Muscle of back (tissue), 11 donors: ENCODE measurements around the gene FAAH2. TPM values are rescaled to one million over a fixed set of nuclear protein-coding genes. Genes with fewer than 3 reads are reported as not detected.
"Not testable (repeated sequence)": the region's sequence is repeated elsewhere in the genome, so short reads cannot be mapped to it uniquely, and the experiment has no call there.

ENCODE experiments used
- DNase-seq, 3 donors: peaks; one replicate each; pipeline versions ENCODE4 v3.0.0 to v3.0.0-alpha.2; 2013
- polyA plus RNA-seq, 10 donors: library from polyadenylated mRNA; unstranded; fragments of 120-200 nt; gene quantifications; one replicate each; pipeline ENCODE4 v1.2.1, GENCODE V29; 2013; ENCODE audit not compliant: insufficient read length in 10 of 10

The FAAH2 gene
- polyA plus RNA-seq, 10 donors: 0.40 to 2.0 (median 0.75) TPM

DNA sequence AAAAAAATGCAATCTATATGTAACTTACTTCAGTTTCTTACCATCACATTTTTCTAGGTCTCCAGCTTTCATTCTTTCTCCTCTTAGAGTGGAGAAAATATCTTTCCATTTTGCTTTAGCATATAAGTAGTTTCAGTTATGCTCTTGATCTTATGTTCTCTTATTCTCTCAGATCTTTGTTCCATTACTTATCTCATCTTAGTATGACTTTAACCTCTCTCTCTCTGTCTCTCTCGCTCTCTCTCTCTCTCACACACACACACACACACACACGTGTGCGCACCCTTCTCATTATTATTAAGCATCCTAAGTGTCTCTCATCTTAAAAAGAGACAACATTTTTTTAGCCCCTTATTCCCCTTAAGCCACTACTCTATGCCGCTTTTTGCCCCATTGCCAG lies 92.8 kb downstream of the FAAH2 start:
- no peak for DNase-seq

DNA sequence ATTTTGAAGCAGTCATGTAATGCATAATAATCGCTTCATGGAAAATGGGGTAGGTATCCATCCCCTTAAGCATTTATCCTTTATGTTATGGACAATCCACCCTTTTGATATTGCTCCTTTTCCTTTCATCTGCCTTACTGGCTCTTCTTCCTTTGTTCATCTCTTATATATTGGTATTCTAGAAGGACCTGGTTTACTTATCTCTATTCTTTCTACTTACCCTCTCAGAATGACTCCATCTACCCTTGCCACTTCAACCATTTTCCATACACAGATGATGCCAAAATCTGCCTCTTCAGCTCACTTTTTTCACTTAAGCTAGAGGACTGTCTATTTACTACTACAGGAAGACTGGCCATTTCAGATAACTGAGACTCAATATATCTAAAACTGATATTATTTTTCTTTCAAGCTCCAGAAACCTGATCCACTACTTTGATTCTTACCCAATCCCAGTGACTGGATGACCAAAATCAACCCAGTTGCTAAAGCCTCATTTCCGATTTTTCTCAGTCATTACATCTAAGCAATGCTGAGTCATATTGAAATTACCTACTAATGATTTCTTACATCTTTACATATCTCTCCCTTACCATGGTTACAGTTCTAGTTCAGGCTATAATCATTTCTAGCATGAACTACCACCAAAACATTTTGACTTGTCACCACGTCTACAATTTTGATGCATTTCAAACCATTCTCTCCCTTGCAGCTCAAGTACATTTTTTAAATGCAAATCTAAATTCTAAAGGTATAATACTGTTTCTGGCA lies 93.7 kb downstream of the FAAH2 start:
- no peak for DNase-seq

DNA sequence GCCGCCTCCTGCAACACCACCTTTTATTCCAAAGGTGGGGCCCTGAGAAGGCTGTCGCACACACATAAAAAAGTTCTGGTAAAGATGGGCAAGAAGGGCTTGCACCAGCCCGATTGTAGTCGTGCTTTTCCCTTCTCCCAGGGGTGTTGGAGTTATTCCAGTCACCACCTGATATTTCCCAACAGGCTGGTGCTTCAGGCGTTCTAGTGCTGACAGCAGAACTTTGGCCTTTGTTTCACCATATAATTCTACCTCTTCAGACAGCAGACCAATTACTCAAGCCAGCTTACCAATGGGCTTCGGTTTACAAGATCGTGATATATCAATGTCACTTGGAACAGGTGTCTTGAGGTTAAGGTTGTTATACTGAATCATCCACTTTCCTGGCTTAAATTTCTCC lies 107.7 kb downstream of the FAAH2 start:
- not testable (repeated sequence) for DNase-seq

DNA sequence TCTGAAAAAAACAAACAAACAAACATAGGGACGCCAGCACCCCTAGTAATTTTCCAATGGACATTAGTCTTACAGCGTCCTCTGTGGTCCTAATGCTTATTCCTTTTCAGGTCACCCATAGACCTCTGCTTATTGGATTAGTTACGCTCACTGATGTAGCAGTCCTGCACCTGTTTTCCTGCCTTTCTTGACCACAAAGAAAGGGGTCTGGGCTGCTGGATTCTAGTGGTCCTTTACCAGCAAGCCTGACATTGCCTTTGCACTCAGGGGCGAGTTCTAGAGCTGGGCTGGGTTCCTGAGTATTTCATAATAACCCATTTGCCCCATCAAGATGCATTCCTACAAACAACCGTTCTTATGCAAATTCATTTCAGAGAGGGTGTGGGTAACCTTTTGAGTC lies 116.7 kb downstream of the FAAH2 start:
- DNase-seq: not testable (repeated sequence)

DNA sequence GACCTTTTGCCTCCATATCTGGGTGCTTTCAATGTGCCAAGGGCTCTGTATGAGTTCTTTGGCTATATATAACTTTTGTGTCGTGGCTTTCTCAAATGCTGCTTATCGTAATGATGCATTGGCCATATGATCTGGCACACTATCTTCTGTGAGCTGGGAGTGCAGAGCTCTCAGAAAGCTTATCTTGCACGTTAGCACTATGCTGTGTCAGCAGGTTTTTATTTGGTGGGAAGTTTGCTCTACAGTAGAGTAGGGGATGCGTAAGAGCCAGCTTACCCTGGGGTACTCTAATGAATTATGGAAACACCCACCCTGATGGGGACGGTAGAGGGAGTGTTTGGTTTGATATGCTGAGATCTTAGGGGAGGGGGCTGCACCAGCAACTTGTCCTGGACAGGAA lies 119.6 kb downstream of the FAAH2 start:
- DNase-seq: no peak

DNA sequence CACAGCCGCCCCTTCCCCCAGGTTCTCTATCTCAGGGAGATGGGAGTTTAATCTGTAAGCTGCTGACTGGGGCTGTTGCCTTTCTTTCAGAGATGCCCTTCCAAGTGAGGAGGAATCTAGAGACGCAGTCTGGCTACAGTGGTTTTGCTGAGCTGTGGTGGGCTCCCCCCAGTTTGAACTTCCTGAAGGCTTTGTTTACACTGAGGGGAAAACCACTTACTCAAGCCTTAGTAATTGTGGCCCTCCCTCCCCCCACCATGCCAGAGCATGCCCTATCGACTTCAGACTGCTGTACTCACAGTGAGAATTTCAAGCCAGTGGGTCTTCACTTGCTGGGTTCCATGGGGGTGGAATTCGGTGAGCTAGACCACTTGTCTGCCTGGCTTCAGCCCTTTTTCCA lies 131.3 kb downstream of the FAAH2 start:
- DNase-seq: no peak

DNA sequence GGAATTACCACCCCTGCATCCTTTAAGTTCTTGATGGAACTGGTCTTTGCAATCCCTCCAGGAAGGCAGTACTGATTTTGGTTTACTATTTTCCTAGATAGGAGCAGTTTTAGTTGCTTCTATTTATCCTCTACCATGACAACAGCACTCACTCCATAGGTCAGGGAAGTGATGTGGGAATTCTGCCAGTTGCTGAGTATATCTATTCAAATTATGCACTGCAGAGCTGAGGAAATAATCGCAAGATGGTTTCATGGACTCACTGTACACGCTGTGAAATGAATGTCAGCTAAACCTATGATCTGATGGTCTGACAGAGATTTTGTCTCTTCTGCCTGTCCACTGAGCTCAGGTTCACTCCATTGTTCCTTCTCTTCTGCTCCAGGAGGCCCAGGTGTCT lies 135.8 kb downstream of the FAAH2 start:
- peak in 2 of 3 donors; percentile 6 to 10 for DNase-seq

DNA sequence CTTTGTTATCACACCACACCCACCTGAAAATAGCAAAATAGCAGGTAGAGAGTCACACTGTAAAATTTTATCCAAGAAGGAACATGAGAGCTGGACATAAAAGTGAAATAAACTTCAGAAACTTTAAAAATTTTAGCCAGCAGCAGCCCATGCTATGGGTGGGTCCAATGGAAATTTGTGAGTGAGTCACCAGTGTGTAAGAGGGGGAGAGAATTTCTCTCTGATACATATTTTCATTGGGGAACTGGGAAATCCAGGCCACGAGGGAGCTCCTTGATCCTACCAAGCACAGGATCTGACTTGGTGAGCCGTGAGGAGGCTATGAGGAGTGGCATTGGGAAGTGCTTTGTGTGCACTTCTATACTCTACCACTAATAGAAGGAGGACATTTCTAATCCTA lies 136.3 kb downstream of the FAAH2 start:
- no peak for DNase-seq

DNA sequence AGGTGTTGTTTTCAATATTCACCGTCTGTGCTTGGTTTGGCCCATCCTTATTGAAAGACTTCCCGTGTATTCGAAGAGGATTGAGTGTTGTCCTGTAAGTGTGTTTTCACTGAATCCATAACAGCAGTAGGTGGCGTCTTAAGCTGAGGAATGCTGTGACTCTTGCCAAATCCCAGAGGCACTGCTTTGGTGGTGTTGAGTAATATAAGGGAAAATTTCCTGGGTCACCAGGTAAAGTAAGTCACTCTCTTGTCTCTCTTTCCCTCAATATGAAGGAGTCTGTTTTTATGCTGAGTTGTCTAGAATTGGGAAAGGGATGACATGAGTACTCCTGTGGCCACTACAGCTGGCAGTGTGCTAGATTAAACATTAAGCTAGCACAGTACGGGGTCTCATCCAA lies 158.6 kb downstream of the FAAH2 start:
- no peak for DNase-seq

DNA sequence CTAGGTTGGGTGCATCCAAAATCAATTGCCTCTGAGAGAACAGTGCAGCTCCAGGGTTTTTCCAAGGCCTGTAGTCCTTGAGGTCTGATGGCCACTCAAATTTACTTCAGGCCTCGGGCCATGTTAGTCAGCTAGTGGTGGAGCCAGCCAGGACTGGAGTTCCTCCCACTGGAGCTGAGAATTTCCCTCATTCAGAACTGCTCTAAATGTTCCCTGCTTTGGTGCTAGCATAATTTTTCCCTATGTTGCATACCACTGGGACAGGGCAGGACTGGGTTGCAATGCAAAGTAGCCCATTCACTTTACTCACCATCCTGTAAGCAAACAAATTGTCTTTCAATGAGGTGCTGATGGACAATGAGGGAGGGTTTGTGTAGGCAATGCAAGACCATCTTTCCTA lies 159.3 kb downstream of the FAAH2 start:
- DNase-seq: no peak

DNA sequence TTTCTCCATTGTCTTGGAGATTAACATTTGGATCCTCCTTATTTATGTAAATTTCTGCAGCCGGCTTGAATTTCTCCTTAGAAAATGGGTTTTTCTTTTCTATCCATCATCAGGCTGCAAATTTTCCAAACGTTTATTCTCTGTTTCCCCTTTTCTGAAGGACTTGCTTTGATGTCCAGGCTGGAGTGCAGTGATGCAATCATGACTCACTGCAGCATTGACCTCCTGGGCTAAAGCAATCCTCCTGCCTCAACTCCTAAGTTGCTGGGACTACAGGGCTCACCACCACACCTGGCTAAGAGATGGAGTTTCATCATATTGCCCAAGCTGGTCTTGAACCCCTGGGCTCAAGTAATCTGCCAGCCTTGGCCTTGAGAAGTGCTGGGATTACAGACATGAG lies 161.3 kb downstream of the FAAH2 start:
- no peak for DNase-seq

DNA sequence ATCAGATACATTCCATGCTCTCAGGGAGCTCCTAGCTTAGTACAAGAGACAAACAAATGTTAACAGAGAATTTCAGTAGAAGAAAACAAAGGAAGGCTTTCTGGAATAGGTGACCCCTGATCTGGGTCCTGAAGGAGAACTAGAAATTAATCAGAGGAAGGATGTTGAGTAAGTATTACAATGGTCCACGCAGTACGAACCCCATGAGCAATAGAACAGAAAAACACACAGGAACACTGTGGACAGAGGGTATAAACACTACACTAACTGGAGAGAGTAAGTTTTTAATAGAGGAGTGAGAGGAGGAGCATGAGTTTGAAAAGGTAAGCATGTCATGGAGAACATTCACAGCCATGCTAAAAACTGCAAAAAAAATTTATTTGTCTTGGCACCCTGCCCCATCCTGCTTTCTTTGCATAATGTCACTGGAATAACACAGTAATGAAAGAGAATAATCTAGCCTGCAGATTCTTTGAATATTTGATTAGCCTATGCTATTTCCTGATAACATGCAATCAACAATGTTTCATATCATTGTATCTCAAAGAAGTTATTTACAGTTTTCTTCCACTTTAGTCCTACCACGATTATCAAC lies 165.0 kb downstream of the FAAH2 start:
- no peak for DNase-seq

DNA sequence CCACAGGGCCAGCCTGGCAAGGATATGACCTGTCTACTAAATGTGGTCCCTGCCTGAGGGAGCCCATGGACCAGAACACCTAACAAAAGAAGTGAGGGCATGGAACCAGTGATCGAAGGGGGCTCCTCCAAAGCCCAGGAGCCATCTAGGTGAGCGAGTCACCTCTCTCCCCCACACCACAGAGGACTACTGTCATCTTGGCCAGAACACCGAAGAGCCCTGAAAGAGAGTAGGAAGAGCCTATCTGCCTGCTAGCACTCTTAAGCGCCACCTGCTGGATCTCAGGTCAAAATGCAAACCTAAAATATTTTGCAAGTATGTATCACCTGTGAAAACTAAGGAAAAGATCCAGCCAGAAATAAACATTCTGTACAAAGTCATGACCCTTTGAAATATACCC lies 167.4 kb downstream of the FAAH2 start:
- no peak for DNase-seq

DNA sequence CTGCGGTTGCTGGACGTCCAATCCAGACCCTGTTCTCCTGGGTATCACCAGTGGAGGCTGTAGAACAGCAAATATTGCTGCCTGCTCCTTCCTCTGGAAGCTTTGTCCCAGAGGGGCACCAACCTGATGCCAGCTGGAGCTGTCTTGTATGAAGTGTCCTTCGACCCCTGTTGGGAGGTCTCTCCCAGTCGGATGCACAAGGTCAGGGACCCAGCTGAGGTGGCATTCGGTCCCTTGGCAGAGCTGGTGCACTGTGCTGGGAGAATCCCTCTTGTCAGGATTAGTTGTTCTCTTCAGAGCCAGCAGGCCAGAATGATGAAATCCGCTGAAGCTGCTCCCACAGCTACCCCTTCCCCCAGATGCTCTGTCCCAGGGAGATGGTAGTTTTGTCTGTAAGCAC lies 195.0 kb downstream of the FAAH2 start:
- DNase-seq: no peak

DNA sequence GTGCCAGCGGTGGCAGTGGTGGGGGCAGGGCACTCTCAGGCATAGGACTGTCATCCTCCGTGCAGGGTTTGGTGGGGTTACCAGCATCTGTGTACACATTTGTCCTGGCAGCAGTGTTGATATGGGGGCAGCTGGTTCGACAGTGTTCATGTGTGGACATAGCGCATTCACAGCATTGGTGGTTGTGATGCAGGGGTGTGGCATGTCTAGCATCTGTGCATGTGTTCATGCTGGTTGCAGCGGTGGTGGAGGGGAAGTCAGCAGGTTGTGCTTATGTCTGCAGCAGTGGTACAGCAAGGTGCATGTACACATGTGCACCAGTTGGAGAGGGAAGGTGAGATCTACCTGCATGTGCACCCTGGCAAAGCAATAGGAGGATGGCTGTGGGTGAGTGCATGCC lies 230.0 kb downstream of the FAAH2 start:
- no peak for DNase-seq

DNA sequence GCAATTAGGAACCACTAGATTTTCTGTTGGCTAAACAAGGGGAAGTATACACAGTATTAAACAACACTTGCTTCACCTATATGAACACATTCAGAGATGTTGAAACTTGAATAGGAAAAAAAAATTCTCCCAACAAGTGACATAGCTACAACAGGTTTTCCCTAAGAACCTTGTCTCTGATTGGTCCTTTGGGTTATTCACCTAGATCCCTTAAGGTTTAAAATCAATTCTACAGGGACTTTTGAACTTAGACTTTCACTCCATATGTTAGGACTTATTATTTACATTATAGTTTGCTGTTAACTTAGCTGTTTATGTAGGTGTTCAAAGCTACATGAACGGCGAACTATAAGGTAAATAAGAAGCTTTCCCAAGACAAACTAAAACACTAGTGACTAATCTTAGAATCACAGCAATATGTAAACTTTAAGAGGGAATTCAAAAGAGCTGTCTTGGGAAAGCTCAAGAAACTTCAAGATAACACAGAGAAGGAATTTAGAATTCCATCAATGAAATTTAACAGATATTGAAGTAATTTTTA lies 233.1 kb downstream of the FAAH2 start:
- DNase-seq: no peak

DNA sequence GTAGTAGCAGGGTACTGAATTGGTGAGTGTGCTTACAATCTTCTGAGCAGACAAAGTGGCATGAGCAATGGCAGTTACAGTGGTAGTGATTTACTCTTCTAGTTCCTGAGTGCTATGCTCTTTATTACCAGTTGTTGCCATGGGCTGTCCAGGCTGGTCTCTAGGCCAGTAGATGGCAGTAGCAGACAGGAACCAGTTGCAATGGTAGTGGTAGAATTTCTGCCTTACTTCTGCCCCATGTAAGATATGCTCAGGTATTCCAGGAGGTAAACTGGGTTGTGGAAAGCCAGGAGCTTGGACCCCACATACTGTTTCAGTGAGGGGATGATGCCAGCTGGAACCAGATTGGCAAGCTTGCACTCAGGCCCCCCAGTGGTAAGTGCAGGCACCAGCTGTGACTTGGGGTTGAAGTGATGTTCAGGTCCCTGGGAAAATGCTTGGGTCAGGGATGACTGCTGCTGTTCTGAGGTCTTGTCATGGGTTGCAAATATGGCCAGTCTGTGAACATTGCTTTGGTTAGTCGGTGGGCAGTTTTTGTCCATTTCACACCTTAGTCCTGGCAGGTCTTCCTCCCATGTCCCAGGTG lies 242.3 kb downstream of the FAAH2 start:
- DNase-seq: no peak

Other genes with a start within 250 kb of the FAAH2 start
- gene SPIN2B, start 165.2 kb upstream of the FAAH2 start, polyA plus RNA-seq: 10 to 100 TPM in 9 of 10 donors, 1 to 10 TPM in 1; 9.8 to 14.0 (median 11.4) TPM
- gene SPIN2A, start 149.3 kb upstream of the FAAH2 start, polyA plus RNA-seq: 1 to 10 TPM; 2.1 to 5.3 (median 3.9) TPM